GM12875 (cell line): Measurements from ENCODE around the gene SSX2IP.
"Not testable (repeated sequence)": the region's sequence is repeated elsewhere in the genome, so short reads cannot be mapped to it uniquely, and the experiment has no call there.

ENCODE experiments used
- H3K4me3 ChIP-seq: one replicate; pipeline ENCODE4 v1.5.1; 2011; ENCODE audit warnings: low read depth, low read length, control low read depth
- TF ChIP-seq, protein P1 (sequence below): IDR thresholded peaks from 2 replicates; pipeline ENCODE4 v1.5.1; 2011; ENCODE audit warnings: low read depth, mild to moderate bottlenecking, control low read depth, inconsistent platforms, low read length, moderate library complexity, borderline replicate concordance; ENCODE audit not compliant: insufficient read depth

The SSX2IP gene

DNA sequence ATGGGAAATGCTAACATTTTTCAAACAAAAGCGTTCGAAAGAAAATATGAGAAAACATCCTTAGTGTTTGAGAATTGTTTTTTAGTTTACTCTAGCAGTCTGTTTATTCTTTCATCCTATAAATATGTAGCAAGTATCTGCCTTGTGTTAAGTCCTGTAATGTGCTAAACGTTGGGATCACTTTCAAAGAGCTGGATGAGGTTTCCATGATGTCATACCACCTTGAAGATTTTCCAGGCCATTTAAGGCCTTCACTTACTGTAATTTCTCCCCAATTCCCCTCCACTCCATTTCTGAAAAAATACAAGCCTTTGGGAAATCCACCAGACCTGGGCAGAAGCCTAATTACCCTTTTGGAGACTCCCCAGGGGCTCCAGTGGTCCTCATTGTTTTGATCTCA lies 91.8 kb downstream of the SSX2IP start:
- TF ChIP-seq, protein P1, sequence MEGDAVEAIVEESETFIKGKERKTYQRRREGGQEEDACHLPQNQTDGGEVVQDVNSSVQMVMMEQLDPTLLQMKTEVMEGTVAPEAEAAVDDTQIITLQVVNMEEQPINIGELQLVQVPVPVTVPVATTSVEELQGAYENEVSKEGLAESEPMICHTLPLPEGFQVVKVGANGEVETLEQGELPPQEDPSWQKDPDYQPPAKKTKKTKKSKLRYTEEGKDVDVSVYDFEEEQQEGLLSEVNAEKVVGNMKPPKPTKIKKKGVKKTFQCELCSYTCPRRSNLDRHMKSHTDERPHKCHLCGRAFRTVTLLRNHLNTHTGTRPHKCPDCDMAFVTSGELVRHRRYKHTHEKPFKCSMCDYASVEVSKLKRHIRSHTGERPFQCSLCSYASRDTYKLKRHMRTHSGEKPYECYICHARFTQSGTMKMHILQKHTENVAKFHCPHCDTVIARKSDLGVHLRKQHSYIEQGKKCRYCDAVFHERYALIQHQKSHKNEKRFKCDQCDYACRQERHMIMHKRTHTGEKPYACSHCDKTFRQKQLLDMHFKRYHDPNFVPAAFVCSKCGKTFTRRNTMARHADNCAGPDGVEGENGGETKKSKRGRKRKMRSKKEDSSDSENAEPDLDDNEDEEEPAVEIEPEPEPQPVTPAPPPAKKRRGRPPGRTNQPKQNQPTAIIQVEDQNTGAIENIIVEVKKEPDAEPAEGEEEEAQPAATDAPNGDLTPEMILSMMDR = no peak
- H3K4me3 ChIP-seq = no peak overlapping the region

DNA sequence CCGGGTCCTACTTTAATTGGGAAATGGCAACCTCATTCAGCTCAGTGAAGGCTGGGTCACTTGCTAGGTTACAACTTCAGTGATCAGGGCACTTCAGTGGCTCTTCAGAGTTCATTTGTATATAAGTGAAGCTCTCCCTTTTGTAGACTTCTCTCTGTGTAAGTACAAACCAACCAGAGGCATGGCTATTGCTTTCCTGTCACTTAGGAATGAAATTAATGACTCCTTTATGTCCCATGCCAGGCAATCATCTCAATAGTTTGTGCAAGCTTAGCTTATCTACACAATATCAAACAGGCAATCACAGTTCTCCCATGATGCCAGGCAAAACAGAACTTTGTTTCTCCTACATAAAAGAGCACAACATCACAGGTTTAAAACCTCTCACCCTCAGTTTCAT lies 93.2 kb downstream of the SSX2IP start:
- no peak overlapping the region for H3K4me3 ChIP-seq
- TF ChIP-seq, protein P1 = no peak

DNA sequence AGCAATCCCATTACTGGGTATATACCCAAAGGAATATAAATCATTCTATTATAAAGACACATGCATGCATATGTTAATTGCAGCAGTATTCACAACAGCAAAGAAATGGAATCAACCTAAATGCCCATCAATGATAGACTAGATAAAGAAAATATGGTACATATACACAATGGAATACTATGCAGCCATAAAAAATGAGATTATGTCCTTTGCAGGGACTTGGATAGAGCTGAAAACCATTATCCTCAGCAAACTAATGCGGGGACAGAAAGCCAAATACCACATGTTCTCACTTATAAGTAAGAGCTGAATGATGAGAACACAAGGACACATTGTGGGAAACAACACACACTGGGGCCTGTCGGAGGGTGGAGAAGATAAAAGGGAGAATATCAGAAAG lies 95.3 kb downstream of the SSX2IP start:
- not testable (repeated sequence) for H3K4me3 ChIP-seq
